ACHN (cell line): ENCODE data around the gene TSPAN32.
A peak's percentile ranks its signal among the peaks of the same experiment; 100 is the strongest.

Experiments used
- DNase-seq: peaks from one replicate; pipeline ENCODE4 v3.0.0-alpha.2; 2015
- in situ Hi-C: cut with HindIII; loops from 2 replicates; pipeline ENCODE4 v1.10.0; 2017; ENCODE audit warnings: low sequenced_read_pairs, low pct_ligation_motif_present, low pct_unique_long_range_greater_than_20kb

TSPAN32 gene

GRCh38 chr11:2298795-2299761 is 2.7 kb upstream of the TSPAN32 start:
- in situ Hi-C loops = no loop called here
- DNase-seq = peak; percentile 20

GRCh38 chr11:2299773-2300172 is 2.0 kb upstream of the TSPAN32 start:
- DNase-seq = no peak
- in situ Hi-C loops = no loop called here

- DNase-seq = no peak
- in situ Hi-C loops = no loop called here
These were observed 1.4 kb upstream of the TSPAN32 start for GRCh38 chr11:2300290-2300935.

- no peak for DNase-seq
These were observed 730 bp upstream of the TSPAN32 start for GRCh38 chr11:2300936-2301630.

GRCh38 chr11:2302306-2302895 is 588 bp downstream of the TSPAN32 start:
- in situ Hi-C loops = no loop called here
- DNase-seq = no peak

More at GRCh38 chr11:2300936-2301630, 730 bp upstream of the TSPAN32 start:
- in situ Hi-C loops = no loop called here

GRCh38 chr11:2302896-2303626 is 1.2 kb downstream of the TSPAN32 start:
- in situ Hi-C loops = no loop called here
- DNase-seq = no peak

GRCh38 chr11:2303627-2304505 is 2.1 kb downstream of the TSPAN32 start:
- in situ Hi-C loops = no loop called here
- DNase-seq = no peak

- DNase-seq = no peak
- in situ Hi-C loops = no loop called here
These were observed 2.8 kb downstream of the TSPAN32 start for GRCh38 chr11:2304506-2305139.

- in situ Hi-C loops = no loop called here
- peak; percentile 55 for DNase-seq
These were observed 3.4 kb downstream of the TSPAN32 start for GRCh38 chr11:2305140-2305778.

- no peak for DNase-seq
- in situ Hi-C loops = no loop called here
These were observed 4.1 kb downstream of the TSPAN32 start for GRCh38 chr11:2305788-2306451.

GRCh38 chr11:2306452-2306823 is 4.6 kb downstream of the TSPAN32 start:
- in situ Hi-C loops = no loop called here
- DNase-seq = no peak

GRCh38 chr11:2306877-2307500 is 5.2 kb downstream of the TSPAN32 start:
- in situ Hi-C loops = no loop called here
- no peak for DNase-seq

GRCh38 chr11:2307501-2308331 is 5.9 kb downstream of the TSPAN32 start:
- in situ Hi-C loops = no loop called here
- DNase-seq = no peak

- DNase-seq = no peak
- in situ Hi-C loops = no loop called here
These were observed 6.9 kb downstream of the TSPAN32 start for GRCh38 chr11:2308713-2309112.
